Esophagus muscularis mucosa (tissue), 4 donors: ENCODE measurements around the gene AS3MT. TPM values are rescaled to one million over a fixed set of nuclear protein-coding genes. Genes with fewer than 3 reads are reported as not detected.

Source experiments
- DNase-seq: peaks from one replicate; pipeline ENCODE4 v3.0.0-alpha.2; 2017; ENCODE audit errors: extremely low spot score
- H3K27ac ChIP-seq, 4 donors: fragments of 200-600 bp; sonication (generic); replicated peaks in 1 of 4; 1 replicate in 3 of 4; 2 replicates in 1 of 4; pipeline ENCODE4 v1.5.1; 2016 to 2019; ENCODE audit warnings: mild to moderate bottlenecking in 1 of 4
- H3K27me3 ChIP-seq, 4 donors: fragments of 200-600 bp; sonication (generic); one replicate each; pipeline versions ENCODE4 v1.5.1 to v1.6.0; 2016 to 2019
- H3K36me3 ChIP-seq, 4 donors: fragments of 200-600 bp; sonication (generic); one replicate each; pipeline ENCODE4 v1.5.1; 2016 to 2019
- H3K4me1 ChIP-seq, 4 donors: fragments of 200-600 bp; sonication (generic); one replicate each; pipeline ENCODE4 v1.5.1; 2016 to 2019
- H3K4me3 ChIP-seq, 4 donors: fragments of 200-600 bp; sonication (generic); 1 replicate in 2 of 4; 2 replicates in 2 of 4; pipeline ENCODE4 v1.5.1; 2016 to 2019; ENCODE audit warnings: mild to moderate bottlenecking in 4 of 4, moderate library complexity in 1 of 4
- H3K9me3 ChIP-seq, 4 donors: fragments of 200-600 bp; sonication (generic); 1 replicate in 3 of 4; 2 replicates in 1 of 4; pipeline ENCODE4 v1.5.1; 2016 to 2019
- CTCF ChIP-seq, 3 experiments: fragments of 200-600 bp in 2 of 3; fragments of 450-650 bp in 1 of 3; sonication (generic) in 2 of 3; IDR thresholded peaks; one replicate each; pipeline ENCODE4 v1.5.1; 2017 to 2019; ENCODE audit warnings: antibody characterized with exemption in 3 of 3, mild to moderate bottlenecking in 2 of 3, moderate library complexity in 1 of 3
- EP300 ChIP-seq: sonication (generic); formaldehyde crosslinking; IDR thresholded peaks from one replicate; pipeline ENCODE4 v1.6.1; 2017; ENCODE audit warnings: antibody characterized with exemption
- POLR2A ChIP-seq: fragments of 450-650 bp; IDR thresholded peaks from one replicate; pipeline ENCODE4 v1.6.1; 2017; ENCODE audit warnings: antibody characterized with exemption, moderate library complexity, mild to moderate bottlenecking, low read depth
- POLR2AphosphoS5 ChIP-seq, 2 donors: sonication (generic); formaldehyde crosslinking; IDR thresholded peaks; one replicate each; pipeline ENCODE4 v1.6.1; 2017; ENCODE audit warnings: antibody characterized with exemption in 2 of 2
- WGBS: methylation state at CpG from one replicate; pipeline ENCODE4 v1.1.5; 2018; 5-methylcytosine and 5-hydroxymethylcytosine counted together
- intact Hi-C: fragments of 100-400 bp; cut with DNase I; formaldehyde crosslinking; loops from one replicate; pipeline ENCODE4 v1.15.1; 2023
- total RNA-seq, 4 donors: library from RNA; depleted of rRNA; stranded (reverse); fragments of >200 nt; gene quantifications; one replicate each; pipeline versions ENCODE4 v1.1.0 to v1.2.1, GENCODE V29; 2016

The AS3MT gene
- total RNA-seq, 4 donors from 2014 or later: 5.1 to 9.3 (median 6.8) TPM

GRCh38 chr10:102870221-102870620 is 951 bp downstream of the AS3MT start:
- peaks cover 7 to 20% (median 15%) of the 10 kb centered on the region in 4 donors for H3K4me1 ChIP-seq
- H3K27ac ChIP-seq: no peak overlapping the region
- H3K9me3 ChIP-seq: no peaks in the 10 kb centered on the region
- H3K36me3 ChIP-seq: peaks cover 0 to 29% (median 4%) of the 10 kb centered on the region in 4 donors
- no peak for DNase-seq
- H3K27me3 ChIP-seq: no peaks in the 10 kb centered on the region
- intact Hi-C loops: no loop called here
- H3K4me3 ChIP-seq: peak overlapping the region; percentile 64 to 77 (median 70)
- WGBS: 90% methylated on average over 10 of the region's 10 CpGs
- TF ChIP-seq POLR2AphosphoS5 (IDR thresholded peaks at IDR 0.05) (no peak), EP300 (no peak), CTCF (IDR thresholded peaks at IDR 0.05) (no peak), POLR2A (no peak)

GRCh38 chr10:102872163-102872562 is 2.9 kb downstream of the AS3MT start:
- intact Hi-C loops: no loop called here
- H3K27me3 ChIP-seq: no peaks in the 10 kb centered on the region
- H3K27ac ChIP-seq: no peak overlapping the region
- 89% methylated on average over 4 of the region's 4 CpGs for WGBS
- DNase-seq: no peak
- H3K9me3 ChIP-seq: no peaks in the 10 kb centered on the region
- no peak overlapping the region for H3K4me3 ChIP-seq
- TF ChIP-seq POLR2A: no peak
- no peak for TF ChIP-seq EP300
- TF ChIP-seq POLR2AphosphoS5 (IDR thresholded peaks at IDR 0.05): no peak
- no peak for TF ChIP-seq CTCF (IDR thresholded peaks at IDR 0.05)
- H3K4me1 ChIP-seq: peaks cover 7 to 20% (median 15%) of the 10 kb centered on the region in 4 donors
- peaks cover 0 to 38% (median 6%) of the 10 kb centered on the region in 4 donors for H3K36me3 ChIP-seq

GRCh38 chr10:102876747-102877153 is 7.5 kb downstream of the AS3MT start:
- Histone ChIP-seq H3K9me3 (no peaks in the 10 kb centered on the region), H3K4me3 (no peak overlapping the region), H3K27me3 (no peaks in the 10 kb centered on the region), H3K27ac (no peak overlapping the region), H3K4me1 (no peaks in the 10 kb centered on the region), H3K36me3 (peaks cover 0 to 68% (median 21%) of the 10 kb centered on the region in 4 donors)
- intact Hi-C loops: no loop called here
- 73% methylated on average over 2 of the region's 2 CpGs for WGBS
- no peak for TF ChIP-seq POLR2AphosphoS5 (IDR thresholded peaks at IDR 0.05)
- no peak for DNase-seq

GRCh38 chr10:102878629-102879028 is 9.4 kb downstream of the AS3MT start:
- H3K4me3 ChIP-seq: no peak overlapping the region
- H3K9me3 ChIP-seq: no peaks in the 10 kb centered on the region
- intact Hi-C loops: no loop called here
- H3K27me3 ChIP-seq: no peaks in the 10 kb centered on the region
- 62% methylated on average over 4 of the region's 4 CpGs for WGBS
- TF ChIP-seq POLR2AphosphoS5 (IDR thresholded peaks at IDR 0.05) (no peak), CTCF (IDR thresholded peaks at IDR 0.05) (no peak), POLR2A (no peak), EP300 (no peak)
- no peak for DNase-seq
- H3K27ac ChIP-seq: no peak overlapping the region
- H3K36me3 ChIP-seq: peaks cover 0 to 65% (median 21%) of the 10 kb centered on the region in 4 donors
- no peaks in the 10 kb centered on the region for H3K4me1 ChIP-seq

- no peaks in the 10 kb centered on the region for H3K9me3 ChIP-seq
- H3K4me1 ChIP-seq: no peaks in the 10 kb centered on the region
- TF ChIP-seq POLR2A: no peak
- TF ChIP-seq EP300: no peak
- no peak for TF ChIP-seq POLR2AphosphoS5 (IDR thresholded peaks at IDR 0.05)
- TF ChIP-seq CTCF (IDR thresholded peaks at IDR 0.05): no peak
- no peaks in the 10 kb centered on the region for H3K27me3 ChIP-seq
- no peak overlapping the region for H3K4me3 ChIP-seq
- no peak for DNase-seq
- WGBS: 96% methylated on average over 2 of the region's 2 CpGs
- H3K36me3 ChIP-seq: peaks cover 0 to 49% (median 17%) of the 10 kb centered on the region in 4 donors
- intact Hi-C loops: no loop called here
- H3K27ac ChIP-seq: no peak overlapping the region
These were observed 11.0 kb downstream of the AS3MT start for GRCh38 chr10:102880256-102880655.
